Thyroid gland (tissue), 4 donors: Measurements from ENCODE around the gene ZNF44. TPM values are rescaled to one million over a fixed set of nuclear protein-coding genes. Genes with fewer than 3 reads are reported as not detected.

Experiments used
- DNase-seq, 2 donors: peaks; one replicate each; pipeline ENCODE4 v3.0.0-alpha.2; 2019
- H3K27ac ChIP-seq, 3 donors: fragments of 200-600 bp; sonication (generic); 1 replicate in 2 of 3; 2 replicates in 1 of 3; pipeline ENCODE4 v1.5.1; 2016 to 2019; ENCODE audit warnings: mild to moderate bottlenecking in 1 of 3, moderate library complexity in 1 of 3
- H3K27me3 ChIP-seq: fragments of 200-600 bp; sonication (generic); one replicate; pipeline ENCODE4 v1.5.1; 2019
- H3K36me3 ChIP-seq, 2 donors: fragments of 200-600 bp; sonication (generic); one replicate each; pipeline ENCODE4 v1.5.1; 2016 to 2019
- H3K4me1 ChIP-seq, 2 donors: fragments of 200-600 bp; sonication (generic); one replicate each; pipeline ENCODE4 v1.5.1; 2017 to 2019
- H3K4me3 ChIP-seq, 3 donors: fragments of 200-600 bp; sonication (generic); replicated peaks in 1 of 3; 1 replicate in 2 of 3; 2 replicates in 1 of 3; pipeline ENCODE4 v1.5.1; 2016; ENCODE audit warnings: mild to moderate bottlenecking in 1 of 3
- H3K9me3 ChIP-seq: fragments of 200-600 bp; sonication (generic); one replicate; pipeline ENCODE4 v1.5.1; 2017
- CTCF ChIP-seq, 6 experiments: fragments of 200-600 bp in 3 of 6; fragments of 450-650 bp in 3 of 6; sonication (generic) in 3 of 6; IDR thresholded peaks; one replicate each; pipeline ENCODE4 v1.5.1; 2016 to 2019; ENCODE audit warnings: antibody characterized with exemption in 6 of 6, mild to moderate bottlenecking in 2 of 6, inconsistent platforms in 1 of 6, moderate library complexity in 1 of 6
- POLR2A ChIP-seq, 2 donors: fragments of 450-650 bp; IDR thresholded peaks; one replicate each; pipeline ENCODE4 v1.6.1; 2017; ENCODE audit warnings: antibody characterized with exemption in 2 of 2, mild to moderate bottlenecking in 2 of 2, moderate library complexity in 1 of 2
- WGBS, 2 donors: methylation state at CpG; one replicate each; pipeline ENCODE4 v1.1.5; 2017; 5-methylcytosine and 5-hydroxymethylcytosine counted together
- intact Hi-C: fragments of 100-400 bp; cut with DNase I; formaldehyde crosslinking; loops from one replicate; pipeline ENCODE4 v1.15.1; 2023
- total RNA-seq, 4 donors: library from RNA; depleted of rRNA; stranded (reverse); fragments of >200 nt; gene quantifications; one replicate each; pipeline ENCODE4 v1.2.3, GENCODE V29; 2016

The ZNF44 gene
- total RNA-seq, 4 donors from 2014 or later = 13.7 to 24.6 (median 19.2) TPM

GRCh38 chr19:12230751-12231733, 63.6 kb downstream of the ZNF44 start:
- Histone ChIP-seq H3K36me3 (no peaks in the 10 kb centered on the region), H3K9me3 (no peaks in the 10 kb centered on the region), H3K4me1 (no peaks in the 10 kb centered on the region), H3K4me3 (no peak overlapping the region), H3K27me3 (no peaks in the 10 kb centered on the region), H3K27ac (no peak overlapping the region)
- 88 to 93% methylated on average over 6 of the region's 6 CpGs for WGBS, 2 donors
- intact Hi-C loops = no loop called here
- no peak for TF ChIP-seq POLR2A (IDR thresholded peaks at IDR 0.05)
- no peak for TF ChIP-seq CTCF (IDR thresholded peaks at IDR 0.05)
- no peak for DNase-seq

GRCh38 chr19:12229990-12230389, 64.7 kb downstream of the ZNF44 start:
- H3K4me1 ChIP-seq = peaks cover 4 to 6% of the 10 kb centered on the region in 2 donors
- H3K27ac ChIP-seq = no peak overlapping the region
- DNase-seq = no peak
- intact Hi-C loops = no loop called here
- H3K27me3 ChIP-seq = no peaks in the 10 kb centered on the region
- WGBS, 2 donors = 95 to 97% methylated on average over 3 of the region's 3 CpGs
- no peak for TF ChIP-seq CTCF (IDR thresholded peaks at IDR 0.05)
- no peak for TF ChIP-seq POLR2A (IDR thresholded peaks at IDR 0.05)
- H3K36me3 ChIP-seq = no peaks in the 10 kb centered on the region
- no peak overlapping the region for H3K4me3 ChIP-seq
- no peaks in the 10 kb centered on the region for H3K9me3 ChIP-seq

GRCh38 chr19:12224676-12225075, 70.0 kb downstream of the ZNF44 start:
- H3K36me3 ChIP-seq = no peaks in the 10 kb centered on the region
- H3K4me1 ChIP-seq = peaks cover 4 to 7% of the 10 kb centered on the region in 2 donors
- no peaks in the 10 kb centered on the region for H3K27me3 ChIP-seq
- no peaks in the 10 kb centered on the region for H3K9me3 ChIP-seq
- 93 to 97% methylated on average over 6 of the region's 6 CpGs for WGBS, 2 donors
- H3K4me3 ChIP-seq = no peak overlapping the region
- intact Hi-C loops = no loop called here
- H3K27ac ChIP-seq = no peak overlapping the region
- no peak for DNase-seq
- TF ChIP-seq CTCF (IDR thresholded peaks at IDR 0.05) (no peak), POLR2A (IDR thresholded peaks at IDR 0.05) (no peak)

GRCh38 chr19:12222980-12223630, 71.6 kb downstream of the ZNF44 start:
- TF ChIP-seq POLR2A (IDR thresholded peaks at IDR 0.05) (no peak), CTCF (IDR thresholded peaks at IDR 0.05) (no peak)
- H3K9me3 ChIP-seq = no peaks in the 10 kb centered on the region
- H3K4me3 ChIP-seq = no peak overlapping the region
- WGBS, 2 donors = 84 to 92% methylated on average over 1 of the region's 1 CpG
- no peaks in the 10 kb centered on the region for H3K27me3 ChIP-seq
- intact Hi-C loops = no loop called here
- DNase-seq = no peak
- no peak overlapping the region for H3K27ac ChIP-seq
- H3K36me3 ChIP-seq = no peaks in the 10 kb centered on the region
- peaks cover 4 to 7% of the 10 kb centered on the region in 2 donors for H3K4me1 ChIP-seq

Other genes with a start within 250 kb of the ZNF44 start
- gene ZNF878, start 241.9 kb downstream of the ZNF44 start, total RNA-seq = under 1 TPM; 0.22 to 0.67 (median 0.33) TPM
- gene ZNF844, start 230.2 kb downstream of the ZNF44 start, total RNA-seq = 10 to 100 TPM; 16.4 to 25.6 (median 21.0) TPM
- 1 to 10 TPM; 5.2 to 7.5 (median 6.2) TPM for gene ZNF20, start 154.5 kb downstream of the ZNF44 start, total RNA-seq
- gene ZNF625, start 138.1 kb downstream of the ZNF44 start, total RNA-seq = 10 to 100 TPM in 3 of 4 donors, 1 to 10 TPM in 1; 5.5 to 12.2 (median 11.5) TPM
- 10 to 100 TPM; 17.6 to 30.2 (median 19.1) TPM for gene ZNF136, start 131.8 kb downstream of the ZNF44 start, total RNA-seq
- gene ZNF563, start 38.8 kb upstream of the ZNF44 start, total RNA-seq = 10 to 100 TPM in 3 of 4 donors, 1 to 10 TPM in 1; 9.9 to 13.7 (median 11.7) TPM
- 1 to 10 TPM; 3.4 to 6.3 (median 4.3) TPM for gene ZNF442, start 70.8 kb upstream of the ZNF44 start, total RNA-seq
- gene ZNF799, start 106.4 kb upstream of the ZNF44 start, total RNA-seq = 1 to 10 TPM; 4.1 to 7.7 (median 5.8) TPM
- 1 to 10 TPM; 4.2 to 7.0 (median 5.0) TPM for gene ZNF443, start 146.1 kb upstream of the ZNF44 start, total RNA-seq
- 1 to 10 TPM; 7.6 to 9.4 (median 8.7) TPM for gene ZNF709, start 189.9 kb upstream of the ZNF44 start, total RNA-seq